Measurements from ENCODE around the gene CTR9.

Gene CTR9

GRCh38 chr11:10743354-10744000 is 7.6 kb upstream of the CTR9 start:
- peak; percentile 25 for DNase-seq

DNA sequence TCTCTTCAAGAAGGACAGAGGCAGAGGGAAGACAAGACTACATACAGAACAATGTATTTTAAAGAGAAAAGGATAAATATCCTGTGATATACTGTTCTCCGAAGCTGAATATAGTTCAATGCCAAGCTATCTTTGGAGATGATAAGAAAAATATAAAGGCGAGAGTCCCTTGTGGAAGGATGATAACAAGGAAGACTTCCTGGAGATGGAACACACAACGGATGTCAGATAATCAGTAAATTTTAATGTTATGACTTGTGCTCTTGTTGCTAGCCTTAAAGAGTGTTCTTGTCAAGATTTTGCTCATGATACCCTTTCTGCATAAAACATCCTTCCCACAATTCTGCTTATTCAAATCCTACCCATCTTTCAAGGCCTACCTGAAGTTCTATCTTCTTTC is 6.8 kb upstream of the CTR9 start:
- DNase-seq = no peak

- DNase-seq = no peak
These were observed 4.2 kb upstream of the CTR9 start for GRCh38 chr11:10746871-10747270.

- DNase-seq = no peak
These were observed 3.3 kb upstream of the CTR9 start for GRCh38 chr11:10747733-10748132.

- DNase-seq = no peak
These were observed 1.6 kb upstream of the CTR9 start for GRCh38 chr11:10749476-10749875.

DNA sequence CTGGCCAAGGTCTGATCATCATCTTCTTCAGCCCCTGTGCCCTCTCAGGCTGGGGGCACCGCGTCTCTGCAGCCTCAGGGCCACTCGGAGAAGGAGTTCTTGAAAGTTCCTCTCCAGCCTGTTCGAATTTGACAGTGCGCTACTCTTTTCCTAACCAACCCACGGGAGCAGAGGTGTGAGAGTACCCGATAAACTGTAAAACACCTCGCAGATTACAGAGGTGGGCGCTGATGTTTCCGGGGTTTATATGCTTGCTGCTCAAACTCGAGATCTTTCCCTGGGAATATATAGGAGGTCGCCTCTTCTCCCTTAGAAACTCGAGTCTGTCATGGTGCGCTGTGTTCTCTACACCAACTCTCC is 515 bp downstream of the CTR9 start:
- no peak for DNase-seq

- no peak for DNase-seq
These were observed 1.0 kb downstream of the CTR9 start for GRCh38 chr11:10752061-10752460.

DNA sequence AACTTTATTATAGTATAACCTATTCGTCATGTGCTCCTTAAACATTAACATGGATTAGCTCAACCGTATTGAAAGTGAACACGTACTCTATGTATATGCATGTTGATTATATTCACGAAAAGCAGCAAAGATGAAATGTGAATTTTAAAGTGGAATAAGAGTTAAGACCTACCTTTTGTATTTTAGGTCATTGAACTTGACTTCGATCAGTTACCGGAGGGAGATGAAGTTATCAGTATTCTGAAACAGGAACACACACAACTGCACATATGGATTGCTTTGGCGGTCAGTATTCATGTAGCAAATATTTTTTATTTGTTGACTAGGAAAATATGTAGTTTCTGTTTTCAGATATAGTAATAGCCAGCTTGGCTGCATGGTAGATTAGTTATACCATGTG is 1.4 kb downstream of the CTR9 start:
- DNase-seq = no peak

DNA sequence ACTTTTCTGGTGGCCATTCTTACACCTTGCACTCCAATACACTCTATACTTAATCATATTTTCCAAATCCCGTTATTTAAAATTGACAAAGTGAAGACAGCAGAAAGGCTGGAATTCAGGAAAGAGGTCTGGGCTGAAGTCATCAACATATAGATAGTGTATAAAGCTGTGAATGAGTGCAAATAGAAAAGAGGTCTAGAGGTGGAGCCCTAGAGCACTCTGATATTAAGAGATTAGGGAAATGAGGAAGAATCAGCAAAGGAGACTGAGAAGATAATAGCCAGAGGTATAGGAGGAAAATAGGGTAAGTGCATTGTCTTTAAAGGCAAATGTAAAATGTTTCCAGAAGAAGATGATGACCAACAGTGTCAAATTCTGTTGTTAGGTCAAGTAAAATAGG is 7.9 kb downstream of the CTR9 start:
- DNase-seq = no peak

DNA sequence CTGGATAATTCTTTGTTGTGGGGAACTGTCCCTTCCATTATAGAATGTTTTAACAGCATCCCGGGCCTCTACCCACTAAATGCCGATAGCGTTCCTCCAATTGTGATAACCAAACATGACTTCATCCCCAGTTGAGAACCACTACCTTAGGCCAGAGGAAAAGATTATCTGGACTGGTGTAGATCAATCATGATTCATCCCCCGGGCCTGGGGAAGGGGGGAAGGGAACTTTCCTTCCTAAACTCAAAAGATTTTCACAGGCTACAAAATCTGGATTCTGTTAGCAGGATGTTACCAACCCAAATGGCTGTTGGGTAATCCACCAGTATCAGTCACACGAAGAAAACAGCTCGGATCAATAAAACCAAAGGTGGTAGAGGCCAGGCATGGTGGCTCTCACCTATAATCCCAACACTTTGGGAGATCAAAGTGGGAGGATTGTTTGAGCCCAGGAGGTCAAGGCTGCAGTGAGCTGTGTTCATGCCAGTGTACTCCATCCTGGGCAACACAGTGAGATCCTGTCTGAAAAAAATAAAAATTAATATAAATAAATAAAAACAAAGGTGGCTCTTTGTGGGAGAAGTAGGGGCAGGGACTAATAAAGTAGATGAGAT is 10.1 kb downstream of the CTR9 start:
- DNase-seq = no peak

DNA sequence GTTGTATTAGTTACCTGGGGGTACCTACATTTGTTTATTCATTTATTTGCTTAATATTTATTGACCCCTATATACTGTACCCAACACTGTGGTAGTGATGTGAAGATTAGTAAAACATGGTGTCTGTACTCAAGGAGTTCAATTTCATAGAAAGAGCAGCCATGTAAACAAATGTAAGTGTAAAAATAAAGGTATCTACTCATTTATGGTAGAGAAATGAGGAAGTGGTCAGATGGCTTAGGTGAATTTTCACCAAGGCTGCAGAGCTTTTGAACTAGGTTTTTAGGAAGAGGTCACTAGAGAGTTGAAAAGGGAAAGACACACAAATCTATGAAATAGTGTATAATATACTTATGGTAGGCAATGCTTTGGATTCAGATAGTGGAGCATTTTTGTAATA is 11.1 kb downstream of the CTR9 start:
- no peak for DNase-seq

- DNase-seq = no peak
These were observed 11.9 kb downstream of the CTR9 start for GRCh38 chr11:10762913-10763421.

GRCh38 chr11:10763766-10764165 is 12.7 kb downstream of the CTR9 start:
- no peak for DNase-seq

DNA sequence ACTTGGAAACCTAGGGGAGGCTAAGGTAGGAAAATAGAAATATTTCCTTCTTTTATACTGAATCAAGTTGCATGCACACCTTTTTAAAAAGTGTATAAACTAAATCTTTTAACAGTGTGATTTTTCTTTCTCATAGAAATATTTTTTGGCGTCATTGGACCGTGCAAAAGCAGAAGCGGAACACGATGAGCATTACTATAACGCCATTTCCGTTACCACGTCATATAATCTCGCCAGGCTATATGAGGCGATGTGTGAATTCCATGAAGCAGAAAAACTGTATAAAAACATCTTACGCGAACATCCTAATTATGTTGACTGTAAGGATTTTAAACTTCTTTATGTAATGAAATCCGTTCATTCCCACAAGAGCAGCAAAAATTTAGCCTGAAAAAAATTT is 13.4 kb downstream of the CTR9 start:
- no peak for DNase-seq

DNA sequence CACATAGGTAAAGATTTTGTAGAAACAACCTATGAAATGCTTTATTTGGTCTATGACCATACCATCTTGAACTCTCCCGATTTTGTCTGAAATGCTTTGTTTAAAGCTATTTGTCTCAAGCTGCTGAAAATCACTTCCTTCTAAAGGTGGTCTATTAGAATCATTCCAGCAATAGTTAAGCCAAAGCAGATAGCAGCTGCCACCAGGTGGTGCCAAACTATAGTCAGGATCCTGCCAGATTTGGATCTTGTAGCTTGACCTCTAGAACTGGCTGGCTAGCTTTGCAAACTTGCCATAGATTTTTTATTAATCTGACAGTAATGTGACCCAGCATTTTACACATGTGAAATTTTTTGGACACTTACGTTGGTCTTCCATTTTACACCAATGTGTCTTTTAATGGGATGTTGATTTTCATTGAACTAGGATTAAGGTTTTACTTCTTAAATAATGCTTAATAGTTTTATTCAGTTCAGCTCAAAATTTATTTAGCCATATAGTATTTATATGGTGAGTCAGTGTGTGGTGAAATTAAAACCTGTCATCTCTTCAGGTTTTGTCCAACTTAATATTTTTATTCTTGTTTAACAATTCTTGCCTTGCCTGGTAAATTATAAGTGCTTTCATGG is 19.7 kb downstream of the CTR9 start:
- no peak for DNase-seq

DNA sequence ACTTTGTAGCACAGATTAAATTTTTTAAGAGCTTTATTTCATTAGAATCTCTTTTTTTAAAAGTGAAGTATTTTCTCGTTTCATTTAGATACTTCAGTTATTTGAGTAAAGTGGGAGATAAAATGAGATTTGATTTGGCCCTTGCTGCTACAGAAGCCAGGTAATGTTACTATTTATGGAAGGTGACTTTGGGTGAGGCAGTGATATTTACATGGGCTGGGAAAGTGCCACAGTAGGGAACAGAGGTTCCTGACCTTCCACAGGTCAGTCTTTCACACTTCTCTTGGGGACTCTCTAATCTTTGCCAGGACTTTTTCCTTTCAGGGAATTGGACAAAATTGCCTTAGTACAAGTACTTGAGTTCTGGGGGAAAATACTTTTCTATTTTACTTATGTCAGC is 20.4 kb downstream of the CTR9 start:
- DNase-seq = no peak

- no peak for DNase-seq
These were observed 23.8 kb downstream of the CTR9 start for GRCh38 chr11:10774811-10775210.

DNA sequence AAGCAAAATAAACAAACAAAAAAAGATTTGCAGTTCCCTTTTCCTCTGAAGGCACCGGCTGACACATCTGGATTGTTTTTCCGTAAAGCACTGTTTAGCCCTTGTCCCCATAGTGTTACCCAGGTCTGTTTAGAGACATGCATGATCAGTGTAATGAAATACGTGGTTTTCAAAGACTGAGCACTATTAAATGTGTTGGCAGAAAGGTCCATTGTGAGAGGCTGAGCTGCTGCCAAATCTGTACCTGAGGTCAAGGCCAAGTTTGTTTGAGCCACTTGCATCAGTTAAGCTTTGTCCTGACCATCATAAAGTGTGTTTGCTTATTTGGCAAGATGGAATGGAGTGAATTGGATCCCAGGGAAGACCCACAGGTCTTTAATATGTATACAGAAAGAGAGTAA is 26.3 kb downstream of the CTR9 start:
- no peak for DNase-seq

- DNase-seq = no peak
These were observed 26.8 kb downstream of the CTR9 start for GRCh38 chr11:10777806-10778205.

GRCh38 chr11:10778217-10778970 is 27.3 kb downstream of the CTR9 start:
- no peak for DNase-seq

DNA sequence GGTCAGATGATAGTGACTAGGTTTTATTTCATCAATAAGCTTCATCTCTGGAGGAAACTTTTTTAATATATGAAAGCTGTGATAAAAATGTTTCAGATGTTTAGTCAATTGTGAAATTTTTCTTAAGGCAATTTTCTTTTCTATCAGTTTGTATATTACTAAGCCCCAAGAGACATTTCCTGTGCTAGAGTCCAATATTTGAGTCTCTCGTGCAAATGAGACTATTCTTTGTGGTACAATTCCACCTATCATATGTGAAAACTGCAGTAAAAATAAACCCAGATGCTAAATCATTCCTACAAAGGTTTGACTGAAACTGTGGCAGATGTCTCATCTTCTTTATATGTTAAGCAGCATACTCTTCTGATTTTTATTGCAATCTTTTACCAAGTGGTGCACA is 28.0 kb downstream of the CTR9 start:
- no peak for DNase-seq

DNA sequence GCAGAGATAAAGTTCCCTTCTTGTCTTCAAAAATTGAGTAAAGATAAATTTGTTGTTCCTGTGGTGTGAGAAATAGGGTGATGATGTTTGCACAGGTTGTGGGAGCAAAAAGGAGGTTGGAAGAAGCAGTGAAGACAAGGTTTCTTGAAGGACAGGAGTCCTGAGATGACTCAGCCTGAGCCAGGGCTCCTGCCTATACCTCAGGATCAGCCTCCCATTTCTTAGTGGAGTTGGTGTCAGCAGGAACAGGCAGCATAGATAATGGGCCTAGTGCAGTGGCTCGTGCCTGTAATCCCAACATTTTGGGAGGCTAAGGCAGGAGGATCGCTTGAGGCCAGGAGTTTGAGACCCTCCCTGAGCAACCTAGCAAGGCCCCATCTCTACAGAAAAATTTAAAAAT is 29.0 kb downstream of the CTR9 start:
- no peak for DNase-seq

GRCh38 chr11:10784232-10785145 is 33.4 kb downstream of the CTR9 start:
- DNase-seq = no peak
